ENCODE data around the gene FRMD4B.

- no peak for TF ChIP-seq POLR2A (IDR thresholded peaks at IDR 0.05)
- TF ChIP-seq, protein P1, sequence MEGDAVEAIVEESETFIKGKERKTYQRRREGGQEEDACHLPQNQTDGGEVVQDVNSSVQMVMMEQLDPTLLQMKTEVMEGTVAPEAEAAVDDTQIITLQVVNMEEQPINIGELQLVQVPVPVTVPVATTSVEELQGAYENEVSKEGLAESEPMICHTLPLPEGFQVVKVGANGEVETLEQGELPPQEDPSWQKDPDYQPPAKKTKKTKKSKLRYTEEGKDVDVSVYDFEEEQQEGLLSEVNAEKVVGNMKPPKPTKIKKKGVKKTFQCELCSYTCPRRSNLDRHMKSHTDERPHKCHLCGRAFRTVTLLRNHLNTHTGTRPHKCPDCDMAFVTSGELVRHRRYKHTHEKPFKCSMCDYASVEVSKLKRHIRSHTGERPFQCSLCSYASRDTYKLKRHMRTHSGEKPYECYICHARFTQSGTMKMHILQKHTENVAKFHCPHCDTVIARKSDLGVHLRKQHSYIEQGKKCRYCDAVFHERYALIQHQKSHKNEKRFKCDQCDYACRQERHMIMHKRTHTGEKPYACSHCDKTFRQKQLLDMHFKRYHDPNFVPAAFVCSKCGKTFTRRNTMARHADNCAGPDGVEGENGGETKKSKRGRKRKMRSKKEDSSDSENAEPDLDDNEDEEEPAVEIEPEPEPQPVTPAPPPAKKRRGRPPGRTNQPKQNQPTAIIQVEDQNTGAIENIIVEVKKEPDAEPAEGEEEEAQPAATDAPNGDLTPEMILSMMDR (IDR thresholded peaks at IDR 0.05) = no peak
These were observed 2.4 kb upstream of the FRMD4B start for GRCh38 chr3:69388241-69388640.

Data from upper lobe of left lung (tissue), 4 donors.